ENCODE data around the gene PRSS56.

- TF ChIP-seq MAFK (conservative IDR thresholded peaks at IDR 0.05 in 1 of 2, IDR thresholded peaks at IDR 0.05 in 1 of 2; ENCODE audit: low read length in 2 of 2) (no peak), GZF1 (CRISPR knock-in tag; IDR thresholded peaks at IDR 0.05) (no peak), CTCF (CRISPR knock-in tag; IDR thresholded peaks at IDR 0.05) (no peak), ZNF766 (CRISPR knock-in tag; IDR thresholded peaks at IDR 0.05; ENCODE audit: borderline replicate concordance) (no peak)
Observed at GRCh38 chr2:232491139-232491780, 28.9 kb upstream of the PRSS56 start.

Data from HepG2 (cell line).